HEK293 (cell line): ENCODE measurements around the gene RFESD.

Experiments
- CTCF ChIP-seq: fragments of 450-650 bp; formaldehyde crosslinking; IDR thresholded peaks from 2 replicates; pipeline ENCODE4 v1.5.1; 2016; ENCODE audit warnings: missing biosample characterization, missing genetic modification characterization
- KLF1 ChIP-seq: fragments of 450-650 bp; formaldehyde crosslinking; IDR thresholded peaks from 2 replicates; pipeline ENCODE4 v1.5.1; 2016; ENCODE audit warnings: missing biosample characterization, missing genetic modification characterization
- REPIN1 ChIP-seq: fragments of 450-650 bp; formaldehyde crosslinking; IDR thresholded peaks from 2 replicates; pipeline ENCODE4 v1.5.1; 2017; ENCODE audit warnings: missing biosample characterization, missing genetic modification characterization, low read depth
- TCF7L2 ChIP-seq: IDR thresholded peaks from 2 replicates; pipeline ENCODE4 v1.6.1; 2011; ENCODE audit warnings: low read depth, mild to moderate bottlenecking, inconsistent platforms, low read length, moderate library complexity, borderline replicate concordance
- YY1 ChIP-seq: fragments of 450-650 bp; formaldehyde crosslinking; IDR thresholded peaks from 2 replicates; pipeline ENCODE4 v1.5.1; 2018; ENCODE audit warnings: missing biosample characterization, missing genetic modification characterization
- ZNF24 ChIP-seq: fragments of 450-650 bp; formaldehyde crosslinking; IDR thresholded peaks from 2 replicates; pipeline ENCODE4 v1.5.1; 2016; ENCODE audit warnings: missing biosample characterization, missing genetic modification characterization
- ZNF501 ChIP-seq: fragments of 450-650 bp; formaldehyde crosslinking; IDR thresholded peaks from 2 replicates; pipeline ENCODE4 v1.5.1; 2016; ENCODE audit warnings: missing biosample characterization, missing genetic modification characterization
- ZNF510 ChIP-seq: fragments of 450-650 bp; formaldehyde crosslinking; IDR thresholded peaks from 2 replicates; pipeline ENCODE4 v1.5.1; 2018; ENCODE audit warnings: mild to moderate bottlenecking, missing genetic modification characterization, missing biosample characterization; ENCODE audit not compliant: insufficient replicate concordance
- ZNF747 ChIP-seq: fragments of 450-650 bp; formaldehyde crosslinking; IDR thresholded peaks from 2 replicates; pipeline ENCODE4 v1.5.1; 2016; ENCODE audit warnings: missing biosample characterization, missing genetic modification characterization
- ZSCAN16 ChIP-seq: fragments of 450-650 bp; formaldehyde crosslinking; IDR thresholded peaks from 2 replicates; pipeline ENCODE4 v1.5.1; 2016; ENCODE audit warnings: missing biosample characterization, missing genetic modification characterization

- TF ChIP-seq CTCF (tag by site-specific recombination) (no peak), ZSCAN16 (tag by site-specific recombination) (no peak), YY1 (tag by site-specific recombination) (no peak), ZNF501 (no peak), ZNF510 (tag by site-specific recombination) (no peak), TCF7L2 (no peak), KLF1 (no peak), REPIN1 (tag by site-specific recombination) (no peak), ZNF24 (no peak), ZNF747 (tag by site-specific recombination) (no peak)
Measured at GRCh38 chr5:95647886-95648860, 1.6 kb downstream of the RFESD start.
